ENCODE measurements around the gene CDNF.
A peak's percentile ranks its signal among the peaks of the same experiment; 100 is the strongest.
"Not testable (repeated sequence)": the region's sequence is repeated elsewhere in the genome, so short reads cannot be mapped to it uniquely, and the experiment has no call there.

The CDNF gene

GRCh38 chr10:14837757-14838581 is at the start of gene CDNF, which contains the start of the genes HSPA14 and MSANTD7:
Gene CDNF, minus strand, starts transcription at chr10:14838037. Its CDS starts 91 bp downstream, at chr10:14837946.
Gene HSPA14, plus strand, starts transcription at chr10:14838306. Its CDS starts 97 bp downstream, at chr10:14838403.
Gene MSANTD7, plus strand, starts transcription at chr10:14838306. Its CDS starts 3,979 bp downstream, at chr10:14842285.
- H3K36me3 ChIP-seq (ENCODE audit: control insufficient read depth, insufficient read depth, low read length) = peaks cover 30% of the 10 kb centered on the region
- peak within 1 kb of the TSS; percentile 90 for H3K4me3 ChIP-seq (ENCODE audit: low read depth, low read length)
- no peaks in the 10 kb centered on the region for H3K27me3 ChIP-seq (ENCODE audit: control insufficient read depth, insufficient read depth, low read length)
- peaks cover 10% of the 10 kb centered on the region; the same call in 1 of the 2 replicates for H3K4me1 ChIP-seq (ENCODE audit: control insufficient read depth, insufficient read depth, low read length)
- H3K9me3 ChIP-seq (ENCODE audit: control insufficient read depth, insufficient read depth, low read length) = no peaks in the 10 kb centered on the region
- peak within 1 kb of the TSS; percentile 96 for H3K27ac ChIP-seq (ENCODE audit: low read depth, low read length)
- peak within 1 kb of the TSS; percentile 94 for H3K9ac ChIP-seq (ENCODE audit: low read depth, low read length)

GRCh38 chr10:14884082-14884481 is 46.2 kb upstream of the CDNF start:
- Histone ChIP-seq H3K4me1 (ENCODE audit: control insufficient read depth, insufficient read depth, low read length) (peaks cover 10% of the 10 kb centered on the region), H3K36me3 (ENCODE audit: control insufficient read depth, insufficient read depth, low read length) (peaks cover 61% of the 10 kb centered on the region), H3K27ac (ENCODE audit: low read depth, low read length) (no peak overlapping the region), H3K27me3 (ENCODE audit: control insufficient read depth, insufficient read depth, low read length) (no peaks in the 10 kb centered on the region), H3K9ac (ENCODE audit: low read depth, low read length) (no peak overlapping the region), H3K4me3 (ENCODE audit: low read depth, low read length) (no peak overlapping the region), H3K9me3 (ENCODE audit: control insufficient read depth, insufficient read depth, low read length) (no peaks in the 10 kb centered on the region)

GRCh38 chr10:14880229-14880628 is 42.4 kb upstream of the CDNF start:
- peak overlapping the region; percentile 95 for H3K4me3 ChIP-seq (ENCODE audit: low read depth, low read length)
- H3K4me1 ChIP-seq (ENCODE audit: control insufficient read depth, insufficient read depth, low read length) = peaks cover 29% of the 10 kb centered on the region
- H3K36me3 ChIP-seq (ENCODE audit: control insufficient read depth, insufficient read depth, low read length) = peaks cover 36% of the 10 kb centered on the region
- H3K9ac ChIP-seq (ENCODE audit: low read depth, low read length) = peak overlapping the region; percentile 96; the same call in 1 of the 2 replicates
- no peaks in the 10 kb centered on the region for H3K9me3 ChIP-seq (ENCODE audit: control insufficient read depth, insufficient read depth, low read length)
- H3K27ac ChIP-seq (ENCODE audit: low read depth, low read length) = peak overlapping the region; percentile 95
- no peaks in the 10 kb centered on the region for H3K27me3 ChIP-seq (ENCODE audit: control insufficient read depth, insufficient read depth, low read length)

- Histone ChIP-seq H3K27ac (ENCODE audit: low read depth, low read length) (peak overlapping the region; percentile 95), H3K36me3 (ENCODE audit: control insufficient read depth, insufficient read depth, low read length) (peaks cover 32% of the 10 kb centered on the region), H3K4me1 (ENCODE audit: control insufficient read depth, insufficient read depth, low read length) (peaks cover 29% of the 10 kb centered on the region), H3K9ac (ENCODE audit: low read depth, low read length) (peak overlapping the region; percentile 96; the same call in 1 of the 2 replicates), H3K27me3 (ENCODE audit: control insufficient read depth, insufficient read depth, low read length) (no peaks in the 10 kb centered on the region), H3K4me3 (ENCODE audit: low read depth, low read length) (peak overlapping the region; percentile 95), H3K9me3 (ENCODE audit: control insufficient read depth, insufficient read depth, low read length) (no peaks in the 10 kb centered on the region)
These were observed 42.0 kb upstream of the CDNF start for GRCh38 chr10:14879928-14880193.

GRCh38 chr10:14879124-14879927 is 41.5 kb upstream of the CDNF start:
- Histone ChIP-seq H3K36me3 (ENCODE audit: control insufficient read depth, insufficient read depth, low read length) (peaks cover 27% of the 10 kb centered on the region), H3K4me1 (ENCODE audit: control insufficient read depth, insufficient read depth, low read length) (peaks cover 29% of the 10 kb centered on the region), H3K27me3 (ENCODE audit: control insufficient read depth, insufficient read depth, low read length) (no peaks in the 10 kb centered on the region), H3K4me3 (ENCODE audit: low read depth, low read length) (peak overlapping the region; percentile 95), H3K9ac (ENCODE audit: low read depth, low read length) (peak overlapping the region; percentile 96), H3K9me3 (ENCODE audit: control insufficient read depth, insufficient read depth, low read length) (no peaks in the 10 kb centered on the region), H3K27ac (ENCODE audit: low read depth, low read length) (peak overlapping the region; percentile 95)

- H3K36me3 ChIP-seq (ENCODE audit: control insufficient read depth, insufficient read depth, low read length) = peaks cover 20% of the 10 kb centered on the region
- no peaks in the 10 kb centered on the region for H3K9me3 ChIP-seq (ENCODE audit: control insufficient read depth, insufficient read depth, low read length)
- peaks cover 29% of the 10 kb centered on the region for H3K4me1 ChIP-seq (ENCODE audit: control insufficient read depth, insufficient read depth, low read length)
- peak within 1 kb of the TSS; percentile 96 for H3K9ac ChIP-seq (ENCODE audit: low read depth, low read length)
- H3K27me3 ChIP-seq (ENCODE audit: control insufficient read depth, insufficient read depth, low read length) = no peaks in the 10 kb centered on the region
- H3K4me3 ChIP-seq (ENCODE audit: low read depth, low read length) = peak within 1 kb of the TSS; percentile 95
- peak within 1 kb of the TSS; percentile 95 for H3K27ac ChIP-seq (ENCODE audit: low read depth, low read length)
These were observed 40.7 kb upstream of the CDNF start, which contains the start of gene SUV39H2 for GRCh38 chr10:14878266-14879123. Gene SUV39H2, plus strand, starts transcription at chr10:14878866. Its CDS starts 23 bp downstream, at chr10:14878889.

GRCh38 chr10:14876764-14877163 is 38.9 kb upstream of the CDNF start:
- Histone ChIP-seq H3K36me3 (ENCODE audit: control insufficient read depth, insufficient read depth, low read length) (peaks cover 7% of the 10 kb centered on the region), H3K4me3 (ENCODE audit: low read depth, low read length) (peak overlapping the region; percentile 95; the same call in 1 of the 2 replicates), H3K27ac (ENCODE audit: low read depth, low read length) (peak overlapping the region; percentile 6)

GRCh38 chr10:14875941-14876340 is 38.1 kb upstream of the CDNF start:
- Histone ChIP-seq H3K27ac (ENCODE audit: low read depth, low read length) (peak overlapping the region; percentile 6), H3K27me3 (ENCODE audit: control insufficient read depth, insufficient read depth, low read length) (no peaks in the 10 kb centered on the region), H3K9me3 (ENCODE audit: control insufficient read depth, insufficient read depth, low read length) (no peaks in the 10 kb centered on the region), H3K4me3 (ENCODE audit: low read depth, low read length) (no peak overlapping the region), H3K36me3 (ENCODE audit: control insufficient read depth, insufficient read depth, low read length) (peaks cover 7% of the 10 kb centered on the region), H3K9ac (ENCODE audit: low read depth, low read length) (no peak overlapping the region), H3K4me1 (ENCODE audit: control insufficient read depth, insufficient read depth, low read length) (peaks cover 29% of the 10 kb centered on the region)

More at GRCh38 chr10:14876764-14877163, 38.9 kb upstream of the CDNF start:
- H3K9me3 ChIP-seq (ENCODE audit: control insufficient read depth, insufficient read depth, low read length) = no peaks in the 10 kb centered on the region
- H3K9ac ChIP-seq (ENCODE audit: low read depth, low read length) = no peak overlapping the region
- no peaks in the 10 kb centered on the region for H3K27me3 ChIP-seq (ENCODE audit: control insufficient read depth, insufficient read depth, low read length)
- peaks cover 29% of the 10 kb centered on the region for H3K4me1 ChIP-seq (ENCODE audit: control insufficient read depth, insufficient read depth, low read length)

- Histone ChIP-seq H3K4me3 (ENCODE audit: low read depth, low read length) (no peak overlapping the region), H3K27ac (ENCODE audit: low read depth, low read length) (no peak overlapping the region), H3K9me3 (ENCODE audit: control insufficient read depth, insufficient read depth, low read length) (no peaks in the 10 kb centered on the region), H3K9ac (ENCODE audit: low read depth, low read length) (no peak overlapping the region), H3K27me3 (ENCODE audit: control insufficient read depth, insufficient read depth, low read length) (no peaks in the 10 kb centered on the region), H3K4me1 (ENCODE audit: control insufficient read depth, insufficient read depth, low read length) (peaks cover 19% of the 10 kb centered on the region), H3K36me3 (ENCODE audit: control insufficient read depth, insufficient read depth, low read length) (peaks cover 34% of the 10 kb centered on the region)
These were observed 35.4 kb upstream of the CDNF start for GRCh38 chr10:14873090-14873760.

- not testable (repeated sequence) for H3K27me3 ChIP-seq (ENCODE audit: control insufficient read depth, insufficient read depth, low read length); H3K27ac ChIP-seq (ENCODE audit: low read depth, low read length); H3K9me3 ChIP-seq (ENCODE audit: control insufficient read depth, insufficient read depth, low read length); H3K9ac ChIP-seq (ENCODE audit: low read depth, low read length); H3K4me1 ChIP-seq (ENCODE audit: control insufficient read depth, insufficient read depth, low read length); H3K4me3 ChIP-seq (ENCODE audit: low read depth, low read length)
- H3K36me3 ChIP-seq (ENCODE audit: control insufficient read depth, insufficient read depth, low read length) = peaks cover 53% of the 10 kb centered on the region
These were observed 27.0 kb upstream of the CDNF start for GRCh38 chr10:14864871-14865270.

Measured in HUES48 (cell line).